OCI-LY3 (cell line): ENCODE data around the gene SMYD3.

Experiments
- H2AFZ ChIP-seq: fragments of 200-600, 300-600 bp; shearing (Covaris generic); 2 replicates; pipeline ENCODE4 v1.6.0; 2014; ENCODE audit warnings: antibody characterized with exemption, low read depth, low read length
- H3K27ac ChIP-seq: fragments of 200-600, 300-600 bp; sonication (generic); 2 replicates; pipeline ENCODE4 v1.5.1; 2014; ENCODE audit warnings: mild to moderate bottlenecking, low read length, moderate library complexity, mixed read lengths
- H3K27me3 ChIP-seq: fragments of 200-600, 300-600 bp; sonication (generic); 2 replicates; pipeline ENCODE4 v1.6.1; 2014; ENCODE audit warnings: low read depth, low read length, mixed read lengths
- H3K36me3 ChIP-seq: fragments of 200-600, 300-600 bp; sonication (generic); replicated peaks from 2 replicates; pipeline ENCODE3; 2014; ENCODE audit warnings: low read depth, low read length, mixed read lengths
- H3K4me1 ChIP-seq: fragments of 300-600, 200-600 bp; sonication (generic); 2 replicates; pipeline ENCODE4 v1.6.1; 2014; ENCODE audit warnings: low read length, mixed read lengths
- H3K4me2 ChIP-seq: fragments of 200-600, 300-600 bp; sonication (generic); 2 replicates; pipeline ENCODE4 v1.6.1; 2014; ENCODE audit warnings: low read length, mixed read lengths
- H3K4me3 ChIP-seq: fragments of 300-600, 200-600 bp; sonication (generic); 2 replicates; pipeline ENCODE4 v1.5.1; 2014; ENCODE audit warnings: antibody characterized with exemption, mild to moderate bottlenecking, low read length, moderate library complexity
- H3K79me2 ChIP-seq: fragments of 300-600, 200-600 bp; shearing (Covaris generic); 2 replicates; pipeline ENCODE4 v1.6.1; 2014; ENCODE audit warnings: mild to moderate bottlenecking, low read length, mixed read lengths
- H3K9ac ChIP-seq: fragments of 300-600, 200-600 bp; shearing (Covaris generic); 2 replicates; pipeline ENCODE4 v1.6.0; 2014; ENCODE audit warnings: mild to moderate bottlenecking, low read length, moderate library complexity
- H3K9me3 ChIP-seq: fragments of 200-600, 300-600 bp; shearing (Covaris generic); 2 replicates; pipeline ENCODE4 v1.6.1; 2014; ENCODE audit warnings: low read length, mixed read lengths; ENCODE audit not compliant: insufficient read depth
- H4K20me1 ChIP-seq: fragments of 200-600, 300-600 bp; sonication (generic); 2 replicates; pipeline ENCODE4 v1.6.1; 2016; ENCODE audit warnings: low read length, mixed read lengths; ENCODE audit not compliant: insufficient read depth
- CTCF ChIP-seq: fragments of 200-600, 300-600 bp; sonication (generic); IDR thresholded peaks from 2 replicates; pipeline ENCODE4 v1.5.1; 2014; ENCODE audit warnings: antibody characterized with exemption, low read length, low read depth
- EZH2phosphoT487 ChIP-seq: fragments of 200-600 bp; shearing (Covaris generic); IDR thresholded peaks from 2 replicates; pipeline ENCODE4 v1.6.1; 2018; ENCODE audit warnings: antibody characterized with exemption, mixed run types, low read depth

Gene SMYD3

GRCh38 chr1:245987219-245987545 is 519.9 kb downstream of the SMYD3 start:
- Histone ChIP-seq H3K79me2 (no peaks in the 10 kb centered on the region), H3K4me2 (no peak overlapping the region), H3K27ac (no peak overlapping the region), H3K4me1 (peaks cover 7% of the 10 kb centered on the region), H3K9me3 (no peaks in the 10 kb centered on the region), H3K36me3 (no peaks in the 10 kb centered on the region), H3K4me3 (no peak overlapping the region), H2AFZ (no peak overlapping the region), H4K20me1 (no peaks in the 10 kb centered on the region), H3K9ac (no peak overlapping the region), H3K27me3 (no peaks in the 10 kb centered on the region)
- TF ChIP-seq EZH2phosphoT487 (no peak), CTCF (no peak)

- no peak overlapping the region for H3K9ac ChIP-seq
- H3K4me3 ChIP-seq: no peak overlapping the region
- H2AFZ ChIP-seq: no peak overlapping the region
- no peaks in the 10 kb centered on the region for H3K27me3 ChIP-seq
- no peak overlapping the region for H3K27ac ChIP-seq
- TF ChIP-seq EZH2phosphoT487 (no peak), CTCF (no peak)
- no peak overlapping the region for H3K4me2 ChIP-seq
- no peaks in the 10 kb centered on the region for H3K79me2 ChIP-seq
- no peaks in the 10 kb centered on the region for H3K36me3 ChIP-seq
- no peaks in the 10 kb centered on the region for H4K20me1 ChIP-seq
- H3K9me3 ChIP-seq: no peaks in the 10 kb centered on the region
- peaks cover 7% of the 10 kb centered on the region for H3K4me1 ChIP-seq
Measured at GRCh38 chr1:245986404-245987218, 520.5 kb downstream of the SMYD3 start.

- Histone ChIP-seq H3K36me3 (no peaks in the 10 kb centered on the region), H3K9me3 (no peaks in the 10 kb centered on the region), H3K79me2 (no peaks in the 10 kb centered on the region), H3K9ac (no peak overlapping the region), H2AFZ (no peak overlapping the region), H3K27me3 (no peaks in the 10 kb centered on the region), H4K20me1 (no peaks in the 10 kb centered on the region), H3K4me2 (no peak overlapping the region), H3K4me3 (no peak overlapping the region), H3K27ac (no peak overlapping the region), H3K4me1 (no peaks in the 10 kb centered on the region)
- no peak for TF ChIP-seq CTCF
- no peak for TF ChIP-seq EZH2phosphoT487
Measured at GRCh38 chr1:245984390-245985155, 522.5 kb downstream of the SMYD3 start.

- Histone ChIP-seq H3K4me1 (no peaks in the 10 kb centered on the region), H3K4me2 (no peak overlapping the region), H3K27me3 (no peaks in the 10 kb centered on the region), H3K27ac (no peak overlapping the region), H3K4me3 (no peak overlapping the region), H3K36me3 (no peaks in the 10 kb centered on the region), H3K9me3 (no peaks in the 10 kb centered on the region), H3K79me2 (no peaks in the 10 kb centered on the region), H2AFZ (no peak overlapping the region), H3K9ac (no peak overlapping the region), H4K20me1 (no peaks in the 10 kb centered on the region)
- TF ChIP-seq EZH2phosphoT487 (no peak), CTCF (no peak)
Measured at GRCh38 chr1:245983294-245983967, 523.6 kb downstream of the SMYD3 start.
